ENCODE data around the gene SEPTIN3.

SEPTIN3 gene

DNA sequence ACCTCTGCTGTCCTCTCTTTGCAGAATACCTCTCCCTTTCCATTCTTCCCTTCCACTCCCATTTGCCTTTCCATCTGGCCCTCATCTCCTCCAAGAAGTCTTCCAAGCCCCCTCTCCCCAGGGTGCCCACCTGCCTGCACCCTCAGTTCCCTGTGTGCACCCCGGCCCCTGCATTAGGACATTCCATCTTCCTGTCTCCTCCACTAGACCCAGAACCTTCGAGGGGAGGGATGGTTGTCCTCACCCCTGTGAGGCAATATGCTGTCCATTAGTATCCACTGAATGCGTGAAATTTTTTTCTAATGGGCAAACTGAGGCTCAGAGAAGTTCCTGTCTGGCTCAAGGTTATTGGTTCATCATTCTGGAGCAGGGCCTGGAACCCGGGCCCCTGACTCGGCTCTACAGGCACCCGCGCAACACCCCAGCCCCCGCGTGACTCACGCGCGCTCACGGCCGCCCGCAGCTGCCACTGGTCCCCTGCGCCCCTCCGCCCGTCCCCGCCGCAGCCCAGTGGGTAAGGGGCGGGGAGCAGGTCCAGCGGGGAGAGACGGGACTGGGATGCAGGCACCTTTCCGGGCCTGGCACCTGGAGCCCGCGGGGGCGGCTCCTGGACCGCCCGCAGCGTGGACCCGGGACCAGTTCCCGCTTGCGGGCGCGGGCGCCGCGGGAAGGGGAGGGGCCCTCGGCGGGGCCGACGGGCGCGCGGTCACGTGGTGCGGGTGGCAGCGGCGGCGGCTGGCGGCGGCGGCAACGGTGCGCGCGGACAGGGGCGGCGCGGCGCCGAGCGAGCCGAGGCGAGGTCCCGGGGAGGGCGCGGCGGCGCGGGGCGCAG is 7.0 kb downstream of the SEPTIN3 start:
- DNase-seq = peak; percentile 11

DNA sequence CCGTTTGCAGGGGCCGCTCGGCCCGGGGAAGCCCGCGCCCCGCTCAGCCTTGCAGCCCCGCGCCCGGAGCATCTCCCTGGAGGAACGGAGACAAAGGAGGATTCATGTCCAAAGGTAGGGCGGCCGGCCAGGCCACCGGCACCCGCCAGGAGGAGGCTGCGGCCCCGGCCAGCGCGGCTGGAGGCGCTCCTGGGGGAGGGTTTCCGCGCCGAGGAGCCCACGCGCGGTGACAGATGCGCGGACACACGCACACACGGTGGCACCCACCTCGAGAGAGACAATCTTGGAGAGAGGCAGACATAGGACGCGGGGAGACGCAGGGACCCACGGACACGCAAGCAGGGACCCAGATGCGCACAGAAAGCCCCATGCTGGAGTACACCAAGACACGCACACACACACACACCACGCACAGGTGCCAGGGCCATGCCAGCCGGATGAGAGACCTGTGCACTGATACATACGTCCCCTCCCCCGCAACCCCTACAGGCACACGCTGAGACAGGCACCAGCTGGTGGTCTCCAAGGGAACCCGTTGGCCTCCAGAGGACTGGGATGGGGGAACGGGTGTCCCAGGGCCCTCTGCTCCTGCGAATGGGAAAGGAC is 7.8 kb downstream of the SEPTIN3 start:
- no peak for DNase-seq

DNA sequence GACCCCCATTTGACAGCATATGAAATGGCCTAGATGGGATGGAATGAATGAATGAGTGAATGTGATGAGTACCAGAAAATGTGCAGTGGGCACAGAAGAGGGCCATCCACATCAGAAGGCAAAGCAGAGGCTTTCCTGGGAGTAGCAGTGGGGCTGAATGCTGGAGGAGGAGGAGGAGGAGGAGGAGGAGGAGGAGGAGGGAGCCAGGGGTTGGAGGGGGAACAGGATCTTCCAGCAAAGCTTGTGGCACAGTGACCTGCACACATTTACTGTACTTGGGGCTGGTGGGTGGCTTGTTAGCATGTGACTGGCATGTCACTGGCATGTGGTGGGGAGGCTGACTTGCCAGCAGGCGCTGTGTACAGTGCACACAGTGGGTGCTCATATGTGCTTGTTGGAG is 9.5 kb downstream of the SEPTIN3 start:
- no peak for DNase-seq

DNA sequence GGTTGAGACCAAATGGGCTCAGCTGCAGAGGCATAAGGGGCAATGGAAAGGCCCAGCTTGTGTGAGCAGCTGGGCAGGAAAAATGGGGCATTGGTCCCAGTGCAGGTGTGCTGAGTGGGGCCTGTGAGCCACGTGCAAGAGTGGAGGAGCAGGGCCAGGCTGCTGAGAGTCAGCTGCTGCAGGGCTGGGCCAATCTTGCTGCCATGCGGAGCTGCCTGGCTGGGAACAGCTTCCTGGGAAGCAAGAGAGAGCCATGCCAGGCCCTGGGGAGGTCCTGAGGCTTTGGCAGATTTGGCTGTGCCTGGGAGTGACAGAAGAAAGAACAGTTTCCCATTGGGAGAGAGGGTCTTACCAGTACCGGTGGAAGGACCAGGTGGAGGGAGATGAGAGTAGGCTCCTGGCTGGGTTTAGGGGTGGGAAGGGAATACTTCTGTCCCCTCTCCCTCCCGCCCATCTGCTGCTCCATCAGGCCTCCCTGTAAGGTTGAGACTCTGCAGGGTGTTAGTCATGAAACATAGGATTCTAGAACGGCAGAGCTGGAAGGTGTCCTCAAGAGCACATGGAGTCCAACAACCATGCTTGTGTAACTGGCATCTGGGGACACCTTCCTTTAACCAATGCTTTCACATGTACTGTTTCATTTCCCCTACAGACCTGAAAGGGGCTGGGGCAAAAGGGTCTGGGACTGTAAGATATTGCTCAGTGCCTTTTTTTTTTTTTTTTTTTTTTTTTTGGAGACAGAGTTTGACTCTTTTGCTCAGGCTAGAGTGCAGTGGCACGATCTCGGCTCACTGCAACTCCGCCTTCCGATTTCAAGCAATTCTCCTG is 10.4 kb downstream of the SEPTIN3 start:
- no peak for DNase-seq

DNA sequence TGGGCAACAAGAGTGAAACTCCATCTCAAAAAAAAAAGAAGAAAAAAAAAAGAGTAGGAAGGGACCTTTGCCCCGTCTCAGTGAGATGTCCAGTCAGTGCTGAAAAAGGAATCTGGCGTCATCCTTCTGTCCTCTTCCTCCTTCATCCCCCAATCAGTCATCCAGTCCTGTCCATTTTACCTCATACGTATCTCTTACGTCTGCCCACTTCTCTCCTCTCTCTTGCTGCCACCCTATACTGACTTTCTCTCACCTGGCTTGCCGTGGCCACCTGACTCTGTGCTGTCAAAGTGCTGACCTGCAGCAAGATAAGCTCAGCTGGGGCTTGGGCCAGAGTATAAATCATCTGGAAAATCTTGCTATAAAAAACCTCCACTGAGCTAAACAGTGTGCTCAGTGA is 13.6 kb downstream of the SEPTIN3 start:
- no peak for DNase-seq

DNA sequence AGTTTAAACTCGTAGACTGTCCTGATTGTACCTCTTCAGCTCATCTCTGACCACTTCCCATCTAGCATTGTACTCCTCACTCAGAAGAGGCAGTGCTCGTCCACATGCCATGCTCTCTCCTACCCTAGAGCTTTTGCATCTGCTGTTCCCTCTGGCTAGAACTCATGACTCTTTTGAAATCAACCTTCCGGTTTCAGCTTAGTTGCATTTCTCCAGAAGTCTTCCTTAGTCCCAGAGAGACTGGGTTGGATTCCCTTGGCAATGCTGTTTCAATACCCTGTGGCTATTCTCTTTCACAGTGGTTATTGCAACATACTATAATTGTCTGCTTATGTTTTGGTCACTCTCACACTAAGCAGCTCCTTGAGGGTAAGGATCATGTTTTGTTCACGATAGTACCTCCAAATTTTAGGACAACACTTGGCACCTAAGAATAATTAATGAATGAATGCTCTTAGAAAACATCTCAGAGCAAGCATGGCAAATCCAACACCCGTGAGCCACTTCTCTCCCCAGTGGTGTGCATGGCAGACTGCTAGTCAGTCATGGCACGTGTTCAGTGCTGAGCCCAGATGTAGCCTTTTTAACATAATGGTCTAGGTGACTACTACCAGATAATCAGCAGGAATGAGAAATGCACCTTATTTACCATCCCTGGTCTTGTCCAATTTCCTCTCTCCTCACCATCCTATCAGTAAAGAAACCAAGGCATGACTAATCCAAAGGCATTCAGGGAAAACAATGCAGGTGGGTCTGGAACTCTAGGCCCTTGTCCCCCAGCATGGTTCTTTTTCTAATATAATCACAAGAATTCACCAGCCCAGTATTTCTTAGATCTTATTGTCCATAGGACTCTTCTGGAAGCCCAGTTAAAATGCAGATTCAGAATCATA is 14.5 kb downstream of the SEPTIN3 start:
- no peak for DNase-seq

DNA sequence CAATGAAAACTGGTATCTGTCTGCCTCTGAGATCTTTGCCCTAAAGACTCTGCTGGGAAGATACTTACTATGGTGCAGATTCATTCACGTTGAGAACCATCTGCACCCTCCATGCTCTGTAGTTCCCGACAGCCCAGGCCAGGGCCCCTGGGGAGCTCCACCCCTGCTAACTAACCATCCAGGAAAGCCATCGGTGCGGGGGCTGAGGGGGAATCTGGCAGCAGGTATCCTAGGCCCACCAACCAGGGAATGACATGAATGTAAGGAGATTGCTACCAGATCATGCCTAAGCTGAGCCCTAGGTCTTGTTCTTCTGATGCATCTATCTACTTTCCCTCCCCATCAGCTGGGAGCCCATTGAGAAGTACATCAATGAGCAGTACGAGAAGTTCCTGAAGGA is 18.0 kb downstream of the SEPTIN3 start:
- no peak for DNase-seq

DNA sequence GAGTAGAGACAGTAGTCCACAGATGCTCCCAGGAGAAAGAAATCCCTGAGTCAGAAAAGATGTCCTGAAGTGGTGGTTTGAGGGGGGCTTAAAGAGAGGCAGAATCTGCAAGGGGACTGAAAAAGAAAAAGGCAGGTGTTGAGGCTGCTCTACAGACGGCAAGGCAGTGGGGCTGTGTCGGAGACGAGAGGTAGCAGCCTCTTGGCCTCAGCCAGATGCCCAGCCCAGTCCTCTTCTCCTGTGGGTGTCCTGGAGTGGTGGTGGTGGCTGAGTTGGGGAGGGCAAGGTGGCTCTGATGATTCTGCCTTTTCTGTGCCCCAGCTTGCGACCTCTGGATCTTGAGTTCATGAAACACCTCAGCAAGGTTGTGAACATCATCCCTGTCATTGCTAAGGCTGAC is 20.0 kb downstream of the SEPTIN3 start:
- DNase-seq = no peak

DNA sequence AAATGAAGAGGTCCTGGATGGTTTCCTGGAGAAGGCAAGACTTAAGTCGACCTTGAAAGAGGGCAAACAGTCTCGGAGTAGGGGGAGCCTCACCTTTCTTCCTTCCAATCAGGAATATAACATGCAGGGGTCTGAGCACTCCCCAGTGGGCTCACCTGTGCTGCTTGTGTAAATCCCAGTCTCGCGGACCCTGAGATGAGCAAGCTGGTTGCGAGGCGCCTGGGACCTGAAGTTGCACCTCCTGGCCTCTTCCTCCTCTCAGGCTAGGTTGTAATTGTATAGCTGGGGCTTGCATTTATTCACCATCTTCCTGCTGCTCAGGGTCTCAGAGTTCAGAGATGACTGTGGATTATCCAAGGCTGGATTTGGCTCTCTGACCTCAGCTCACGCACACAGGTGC is 21.9 kb downstream of the SEPTIN3 start:
- DNase-seq = no peak

DNA sequence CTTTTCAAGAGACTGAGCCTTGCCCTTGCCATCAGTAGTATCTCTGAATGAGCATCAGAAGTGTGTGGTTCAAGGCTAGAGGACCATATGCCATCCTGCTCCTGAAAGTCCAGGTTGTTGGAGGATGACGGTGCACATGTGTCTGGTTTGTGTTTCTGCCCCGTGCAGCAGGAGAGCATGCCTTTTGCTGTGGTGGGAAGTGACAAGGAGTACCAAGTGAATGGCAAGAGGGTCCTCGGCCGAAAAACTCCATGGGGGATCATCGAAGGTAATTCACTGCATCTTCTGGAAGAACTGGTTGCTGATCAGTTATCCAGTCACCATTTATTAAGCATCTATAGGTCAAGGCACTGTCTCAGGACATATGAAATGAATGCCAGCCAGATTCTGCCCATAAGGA is 23.3 kb downstream of the SEPTIN3 start:
- no peak for DNase-seq

DNA sequence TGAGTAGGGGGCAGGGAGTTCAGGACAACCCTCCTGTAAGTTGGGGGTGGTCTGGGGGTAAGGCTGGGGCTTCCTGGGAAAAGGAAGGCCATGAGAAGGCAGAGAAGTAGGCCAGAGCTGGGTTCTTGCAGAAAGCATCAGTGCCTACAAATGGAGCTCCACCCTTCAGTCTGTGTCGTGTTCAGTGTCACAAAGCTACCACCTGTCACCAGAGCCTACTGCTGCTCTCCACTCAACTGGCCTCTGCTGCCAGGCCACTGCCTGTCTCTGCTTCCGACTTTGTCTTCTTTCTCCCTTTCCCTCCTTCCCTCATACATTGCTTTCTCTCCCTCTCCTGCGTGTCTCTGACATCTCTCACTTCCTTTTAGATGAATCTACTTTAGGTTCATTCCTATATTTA is 26.0 kb downstream of the SEPTIN3 start:
- DNase-seq = no peak

DNA sequence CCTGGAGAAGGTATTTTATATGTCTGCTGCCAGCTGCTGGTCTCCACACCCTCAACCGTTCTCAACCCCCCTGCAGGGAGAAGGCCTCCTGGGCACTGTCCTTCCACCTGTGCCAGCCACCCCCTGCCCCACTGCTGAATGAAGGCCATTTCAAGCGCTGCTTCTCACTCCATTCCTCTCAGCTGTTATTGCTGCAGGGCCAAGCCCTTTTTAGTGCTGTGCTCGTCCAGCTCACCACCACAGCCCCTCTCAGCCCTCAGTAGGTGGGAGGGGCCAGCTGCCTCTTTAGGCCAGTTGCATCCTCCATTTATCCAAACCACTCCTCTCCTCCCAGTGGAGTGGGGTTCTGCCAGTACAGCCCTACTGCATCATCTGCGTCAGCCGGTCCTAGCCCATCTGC is 27.6 kb downstream of the SEPTIN3 start:
- DNase-seq = no peak

DNA sequence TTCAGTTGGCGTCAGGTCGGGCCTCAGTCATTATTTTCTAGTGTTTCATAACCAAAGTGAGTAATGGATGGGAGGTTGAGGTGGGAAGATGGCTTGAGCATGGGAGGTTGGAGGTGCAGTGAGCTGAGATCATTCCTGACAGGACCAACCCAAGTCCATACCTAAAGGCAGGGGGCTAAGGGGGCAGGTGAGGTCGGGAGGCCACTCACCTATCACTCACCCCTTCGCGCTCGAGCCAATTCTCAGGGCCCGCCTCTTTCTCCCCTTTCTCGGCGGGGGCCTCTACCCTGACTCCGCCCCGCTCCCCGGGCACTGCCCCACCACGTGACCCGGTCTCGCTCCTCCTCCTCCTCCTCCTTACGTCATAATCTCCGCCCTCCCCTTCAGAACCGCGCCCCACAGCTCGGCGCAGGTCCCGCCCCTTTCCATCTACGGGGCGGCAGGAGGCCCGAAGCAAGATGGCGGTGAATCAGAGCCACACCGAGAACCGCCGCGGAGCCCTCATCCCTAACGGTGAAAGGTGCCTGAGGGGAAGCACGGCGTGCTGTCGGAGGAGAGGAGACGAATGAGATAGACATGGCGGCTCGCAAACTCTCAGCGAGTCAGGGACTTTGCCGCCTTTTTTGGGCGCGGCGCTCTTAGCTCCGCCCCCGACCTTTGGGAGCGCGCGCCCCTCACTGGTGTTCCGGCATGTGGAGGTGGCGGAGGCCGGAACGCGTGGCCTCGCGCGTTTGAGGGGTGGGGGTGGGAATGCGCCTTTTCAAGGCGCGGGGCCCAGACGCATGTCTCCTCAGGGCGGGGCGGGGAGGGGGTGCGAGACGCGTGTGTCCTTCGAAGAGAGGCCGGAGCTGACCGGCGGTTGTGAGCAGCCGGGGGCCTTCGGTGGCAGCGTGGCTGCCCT is 29.4 kb downstream of the SEPTIN3 start, which contains the start of gene WBP2NL:
Gene WBP2NL, plus strand, starts transcription at position 428 of the 901 bp plus-strand sequence. Its CDS starts 31 bp downstream, at position 459.
- peak; percentile 86 for DNase-seq

DNA sequence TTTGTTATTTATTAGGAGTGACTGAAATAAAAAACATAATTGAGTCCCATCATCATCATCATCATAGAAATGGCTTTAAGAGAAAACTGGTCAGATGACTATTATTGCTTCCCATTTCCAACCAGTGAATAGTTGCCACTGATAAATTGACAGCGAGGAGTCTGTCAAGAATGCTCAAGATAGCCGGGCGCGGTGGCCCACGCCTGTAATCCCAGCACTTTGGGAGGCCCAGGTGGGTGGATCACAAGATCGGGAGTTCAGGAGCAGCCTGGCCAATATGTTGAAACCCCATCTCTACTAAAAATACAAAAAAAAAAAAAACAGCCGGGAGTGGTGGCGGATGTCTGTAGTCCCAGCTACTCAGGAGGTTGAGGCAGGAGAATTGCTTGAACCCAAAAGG is 31.2 kb downstream of the SEPTIN3 start:
- DNase-seq = no peak

DNA sequence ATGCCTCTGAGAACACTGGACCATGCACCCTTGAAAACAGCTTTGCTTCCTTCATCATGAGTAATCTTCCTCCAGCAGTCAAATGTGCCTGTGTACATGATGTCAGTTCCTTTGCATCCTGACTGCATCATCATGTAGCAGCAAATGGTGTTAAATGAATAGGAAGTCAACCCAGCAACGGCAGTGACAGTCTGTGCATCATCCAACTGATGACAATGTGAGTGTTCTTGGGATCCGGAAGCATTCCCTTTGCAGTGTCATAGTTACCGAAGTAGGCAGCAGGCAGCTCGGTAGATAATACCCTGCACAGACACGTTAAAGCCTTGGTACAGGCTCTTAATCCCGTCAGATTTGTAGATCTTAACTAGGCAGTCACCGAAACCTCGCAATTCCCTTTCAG is 31.9 kb downstream of the SEPTIN3 start:
- peak; percentile 8 for DNase-seq

DNA sequence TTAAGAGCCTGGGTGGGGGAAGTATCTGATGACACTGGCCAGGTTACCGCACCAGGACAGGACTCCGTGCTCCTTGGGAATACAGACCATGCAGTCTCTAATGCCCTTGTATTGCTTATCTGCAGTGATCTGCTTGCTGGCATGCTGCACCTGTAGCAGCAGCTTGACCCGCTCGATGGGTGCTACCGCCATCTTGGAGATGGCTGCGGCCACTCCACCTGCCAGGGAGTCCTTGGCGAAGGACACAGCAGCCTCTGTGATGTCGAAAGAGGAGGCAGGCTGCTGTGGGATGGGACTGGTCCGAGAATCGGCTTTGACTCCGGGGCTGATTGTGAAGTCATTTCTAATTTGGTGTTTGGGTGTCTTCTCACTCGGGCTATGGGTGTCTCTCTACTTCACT is 32.5 kb downstream of the SEPTIN3 start:
- no peak for DNase-seq

DNA sequence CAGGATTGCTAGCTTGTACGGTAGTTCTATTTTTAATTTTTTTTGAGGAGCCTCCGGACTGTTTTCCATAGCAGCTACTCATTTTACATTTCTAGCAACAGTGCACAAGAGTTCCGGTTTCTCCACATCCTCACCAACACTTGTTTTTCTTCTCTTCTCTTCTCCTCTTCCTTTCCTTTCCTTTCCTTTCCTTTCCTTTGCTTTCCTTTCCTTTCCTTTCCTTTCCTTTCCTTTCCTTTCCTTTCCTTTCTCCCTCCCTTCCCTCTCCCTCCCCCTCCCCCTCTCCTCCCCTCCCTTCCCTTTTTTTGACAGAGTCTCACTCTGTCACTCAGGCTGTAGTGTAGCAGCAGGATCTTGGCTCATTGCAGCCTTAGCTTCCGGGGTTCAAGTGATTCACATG is 38.7 kb downstream of the SEPTIN3 start:
- DNase-seq = no peak

DNA sequence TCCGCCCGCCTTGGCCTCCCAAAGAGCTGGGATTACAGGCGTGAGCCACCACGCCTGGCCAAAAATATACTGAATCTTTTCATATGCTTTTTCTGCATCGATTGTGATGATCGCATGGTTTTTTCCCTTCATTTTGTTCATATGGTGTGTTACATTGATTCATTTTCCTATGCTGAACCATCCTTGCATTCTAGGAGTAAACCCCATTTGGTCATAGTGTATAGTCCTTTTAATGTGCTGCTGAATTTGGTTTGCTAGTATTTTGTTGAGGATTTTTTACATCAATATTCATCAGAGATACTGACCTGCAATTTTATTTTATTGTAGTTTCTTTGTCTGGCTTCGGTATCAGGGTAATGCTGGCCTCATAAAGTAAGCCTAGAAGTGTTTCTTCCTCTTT is 41.5 kb downstream of the SEPTIN3 start:
- no peak for DNase-seq

DNA sequence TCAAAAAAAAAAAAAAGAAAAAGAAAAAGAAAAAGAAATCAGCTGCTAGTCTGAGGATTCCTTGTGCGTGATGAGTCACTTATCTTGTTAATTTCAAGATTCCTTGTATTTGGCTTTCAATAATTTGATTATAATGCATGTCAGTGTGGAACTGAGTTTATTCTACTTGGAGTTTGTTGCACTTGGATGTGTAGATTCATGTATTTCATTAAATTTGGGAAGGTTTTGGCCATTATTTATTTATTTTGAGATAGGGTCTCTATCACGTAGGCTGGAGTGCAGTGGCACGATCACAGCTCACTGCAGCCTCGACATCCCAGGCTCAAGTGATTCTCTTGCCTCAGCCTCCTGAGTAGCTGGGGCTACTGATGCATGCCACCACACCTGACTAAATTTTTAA is 44.1 kb downstream of the SEPTIN3 start:
- DNase-seq = no peak

DNA sequence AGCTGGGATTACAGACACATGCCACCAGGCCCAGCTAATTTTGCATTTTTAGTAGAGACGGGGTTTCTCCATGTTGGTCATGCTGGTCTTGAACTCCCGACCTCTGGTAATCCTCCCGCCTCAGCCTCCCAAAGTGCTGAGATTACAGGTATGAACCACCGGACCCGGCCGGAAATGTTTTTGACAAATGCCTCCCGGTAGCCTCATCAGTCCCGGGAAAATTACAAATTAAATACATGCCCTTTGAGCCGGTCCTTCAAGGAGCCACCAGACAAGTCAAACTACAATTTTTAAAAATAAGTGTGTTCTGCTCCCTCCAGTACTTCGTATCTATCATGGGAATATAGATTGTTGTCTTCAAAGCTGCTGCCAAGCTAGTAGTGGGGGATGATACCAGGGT is 46.9 kb downstream of the SEPTIN3 start:
- no peak for DNase-seq

DNA sequence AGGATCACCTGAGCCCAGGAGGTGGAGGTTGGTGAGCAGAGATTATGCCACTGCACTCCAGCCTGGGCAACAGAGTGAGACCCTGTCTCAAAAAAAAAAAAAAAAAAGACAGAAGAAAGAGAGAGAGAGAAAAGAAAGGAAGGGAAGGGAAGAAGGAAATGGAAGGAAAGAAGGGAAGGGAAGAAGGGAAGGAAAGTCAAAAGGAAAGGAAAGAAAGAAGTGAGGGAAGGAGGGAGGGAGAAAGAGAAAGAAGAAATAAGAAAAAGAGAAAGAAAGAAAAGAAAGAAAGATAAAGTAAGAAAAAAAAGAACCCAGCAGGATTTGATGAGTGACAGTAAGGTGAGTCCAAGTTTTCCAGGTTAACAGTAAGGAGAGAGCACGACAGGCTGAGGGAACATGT is 49.0 kb downstream of the SEPTIN3 start:
- no peak for DNase-seq
